Right lobe of liver (tissue), 6 donors: ENCODE data around the gene TOR4A. TPM values are rescaled to one million over a fixed set of nuclear protein-coding genes. Genes with fewer than 3 reads are reported as not detected.

Source experiments
- ATAC-seq, 4 donors: fragments of 200-7000 bp; cut with Tn5 transposase; one replicate each; pipeline ENCODE4 v1.9.1; 2020; ENCODE audit warnings: mild to moderate bottlenecking in 4 of 4, moderate library complexity in 4 of 4
- DNase-seq, 3 donors: peaks; one replicate each; pipeline ENCODE4 v3.0.0-alpha.2; 2020
- H3K27ac ChIP-seq, 3 donors: fragments of 200-600 bp; one replicate each; pipeline ENCODE4 v1.8.0; 2022
- H3K27me3 ChIP-seq, 2 donors: fragments of 200-600 bp; one replicate each; pipeline ENCODE4 v1.8.0; 2022
- H3K36me3 ChIP-seq, 4 donors: fragments of 200-600 bp; sonication (generic) in 1 of 4; one replicate each; pipeline versions ENCODE4 v1.5.1 to v1.8.0; 2017 to 2022; ENCODE audit warnings: control low read depth in 1 of 4
- H3K4me1 ChIP-seq, 4 donors: fragments of 200-600 bp; sonication (generic) in 1 of 4; one replicate each; pipeline versions ENCODE4 v1.5.1 to v1.8.0; 2017 to 2022; ENCODE audit warnings: control low read depth in 1 of 4
- H3K4me3 ChIP-seq, 3 donors: fragments of 200-600 bp; one replicate each; pipeline ENCODE4 v1.8.0; 2022
- H3K9me3 ChIP-seq, 4 donors: fragments of 200-600 bp; sonication (generic) in 1 of 4; one replicate each; pipeline versions ENCODE4 v1.5.1 to v1.8.0; 2017 to 2022; ENCODE audit warnings: control low read depth in 1 of 4
- POLR2A ChIP-seq: fragments of 450-650 bp; IDR thresholded peaks from one replicate; pipeline ENCODE4 v1.6.1; 2017; ENCODE audit warnings: antibody characterized with exemption, mild to moderate bottlenecking
- WGBS: methylation state at CpG from one replicate; pipeline ENCODE4 v1.1.6; 2018; ENCODE audit warnings: low coverage, low lambda C conversion rate; ENCODE audit not compliant: insufficient coverage; ENCODE audit errors: missing lambda C conversion rate; 5-methylcytosine and 5-hydroxymethylcytosine counted together
- intact Hi-C, 2 donors: fragments of 100-400 bp; cut with DNase I; formaldehyde crosslinking; loops; one replicate each; pipeline versions ENCODE4 v1.11.2 to v1.14.1; 2022
- total RNA-seq, 6 experiments: library from RNA; depleted of rRNA in 2 of 6; stranded (reverse); fragments of >200 nt in 2 of 6; fragmentation: NEBNext Ultra II Directional in 3 of 6; extraction: Animal tissue kit (Norgen Biotek cat#: 25700) in 3 of 6; gene quantifications; one replicate each; pipeline versions ENCODE4 v1.1.0 to v1.2.4, GENCODE V29; 2016 to 2023
- TF ChIP-seq, protein P1 (sequence below), 4 donors: fragments of 200-600 bp in 3 of 4; fragments of 450-650 bp in 1 of 4; IDR thresholded peaks; one replicate each; pipeline versions ENCODE4 v1.5.1 to v1.8.0; 2016 to 2022; ENCODE audit warnings: antibody characterized with exemption in 4 of 4, mild to moderate bottlenecking in 2 of 4
- donor health status: DM: no; HTN: yes; CAD: no.
- donor health status: DM: no; HTN: no; CAD: no.
- donor health status: DM: no; HTN: no; CAD: no.
- donor health status: DM: no; HTN: yes; CAD: no.
- donor health status: DM: no; HTN: yes; CAD: no.

TOR4A gene
- total RNA-seq, 6 experiments from 2014 or later: 2.2 to 4.9 (median 3.7) TPM

DNA sequence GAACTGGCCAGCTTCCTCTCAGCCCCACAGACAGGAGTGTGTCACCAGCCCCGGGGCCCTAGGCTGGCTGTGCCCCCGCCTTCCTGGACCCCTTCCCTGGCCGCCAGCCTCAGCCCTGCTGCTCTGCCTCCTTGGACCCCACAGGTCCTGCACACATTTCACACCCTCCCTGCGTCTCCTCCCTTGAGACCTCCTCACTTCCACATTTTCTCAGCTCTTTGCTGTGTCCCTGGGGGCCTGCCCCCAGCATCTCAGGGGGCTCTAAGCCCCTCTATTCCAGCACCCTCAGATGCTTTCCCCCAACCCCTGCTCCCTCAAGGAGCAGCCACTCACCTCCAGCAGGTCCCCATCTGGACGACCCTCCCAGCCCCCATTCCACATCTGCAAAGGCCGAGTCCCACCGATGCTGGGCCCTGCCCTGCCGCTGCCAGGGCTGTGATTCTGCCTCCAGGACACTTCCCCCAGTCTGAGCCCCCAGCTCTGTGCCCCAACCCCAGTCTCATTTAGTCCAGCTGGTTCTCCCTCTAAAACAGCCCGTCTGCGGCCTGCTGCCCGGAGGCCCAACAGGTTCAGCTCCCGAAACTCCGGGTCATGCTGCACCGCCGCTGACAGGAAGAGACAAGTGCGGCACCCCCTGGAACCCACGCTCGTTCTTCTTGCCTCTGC lies 42.6 kb upstream of the TOR4A start:
- H3K36me3 ChIP-seq: no peaks in the 10 kb centered on the region
- H3K9me3 ChIP-seq: no peaks in the 10 kb centered on the region
- no peaks in the 10 kb centered on the region for H3K27me3 ChIP-seq
- H3K4me3 ChIP-seq: no peak overlapping the region
- ATAC-seq (no peak), DNase-seq (no peak)
- WGBS: 64% methylated on average over 9 of the region's 18 CpGs
- H3K27ac ChIP-seq: no peak overlapping the region
- TF ChIP-seq, protein P1, sequence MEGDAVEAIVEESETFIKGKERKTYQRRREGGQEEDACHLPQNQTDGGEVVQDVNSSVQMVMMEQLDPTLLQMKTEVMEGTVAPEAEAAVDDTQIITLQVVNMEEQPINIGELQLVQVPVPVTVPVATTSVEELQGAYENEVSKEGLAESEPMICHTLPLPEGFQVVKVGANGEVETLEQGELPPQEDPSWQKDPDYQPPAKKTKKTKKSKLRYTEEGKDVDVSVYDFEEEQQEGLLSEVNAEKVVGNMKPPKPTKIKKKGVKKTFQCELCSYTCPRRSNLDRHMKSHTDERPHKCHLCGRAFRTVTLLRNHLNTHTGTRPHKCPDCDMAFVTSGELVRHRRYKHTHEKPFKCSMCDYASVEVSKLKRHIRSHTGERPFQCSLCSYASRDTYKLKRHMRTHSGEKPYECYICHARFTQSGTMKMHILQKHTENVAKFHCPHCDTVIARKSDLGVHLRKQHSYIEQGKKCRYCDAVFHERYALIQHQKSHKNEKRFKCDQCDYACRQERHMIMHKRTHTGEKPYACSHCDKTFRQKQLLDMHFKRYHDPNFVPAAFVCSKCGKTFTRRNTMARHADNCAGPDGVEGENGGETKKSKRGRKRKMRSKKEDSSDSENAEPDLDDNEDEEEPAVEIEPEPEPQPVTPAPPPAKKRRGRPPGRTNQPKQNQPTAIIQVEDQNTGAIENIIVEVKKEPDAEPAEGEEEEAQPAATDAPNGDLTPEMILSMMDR (IDR thresholded peaks at IDR 0.05): no peak
- TF ChIP-seq POLR2A: no peak
- intact Hi-C loops: loop anchor here (5.0 to 10.0 kb wide), 4 partner anchors 50 to 118 kb away; partner anchors contain the start of genes ANAPC2 (in 1 of the 2) and SSNA1 (in 1 of the 2)
- H3K4me1 ChIP-seq: peaks cover 0 to 7% (median 0%) of the 10 kb centered on the region in 4 donors

DNA sequence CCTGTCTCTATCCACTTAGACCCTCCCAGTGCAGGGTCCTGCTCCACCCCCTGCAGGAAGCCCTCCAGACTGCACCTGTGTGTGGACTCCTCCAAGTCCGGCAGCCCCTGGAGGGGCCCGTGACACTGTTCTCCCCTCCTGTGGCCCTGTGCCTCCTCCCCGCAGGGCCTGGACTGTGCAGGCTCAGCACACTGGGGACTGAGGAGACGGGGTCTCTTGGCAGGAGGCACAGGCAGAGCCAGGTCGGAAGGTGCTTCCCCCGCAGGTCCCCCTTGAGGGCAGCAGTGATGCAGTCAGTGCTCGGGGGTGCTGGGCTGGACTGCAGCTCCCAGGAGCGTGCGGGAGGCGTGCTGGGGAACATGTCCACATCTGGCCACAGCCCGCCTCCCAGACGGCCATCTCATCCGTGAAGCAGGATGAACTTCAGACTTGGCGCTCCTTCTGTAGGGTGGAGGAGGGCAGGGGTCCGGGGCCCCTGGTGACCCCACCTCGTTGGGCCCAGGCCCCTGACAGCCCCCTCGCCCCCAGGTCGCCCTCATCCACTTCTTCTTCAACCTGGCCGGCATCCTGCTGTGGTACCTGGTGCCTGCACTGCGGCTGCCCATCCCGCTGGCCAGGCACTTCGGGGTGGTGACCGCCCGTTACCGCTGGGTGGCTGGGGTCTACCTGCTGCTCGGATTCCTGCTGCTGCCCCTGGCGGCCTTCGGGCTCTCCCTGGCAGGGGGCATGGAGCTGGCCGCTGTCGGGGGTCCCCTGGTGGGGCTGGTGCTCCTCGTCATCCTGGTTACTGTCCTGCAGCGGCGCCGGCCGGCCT lies 41.9 kb upstream of the TOR4A start:
- Histone ChIP-seq H3K27me3 (no peaks in the 10 kb centered on the region), H3K4me1 (peaks cover 0 to 8% (median 0%) of the 10 kb centered on the region in 4 donors)

GRCh38 chr9:137236238-137236935 lies 41.1 kb upstream of the TOR4A start:
- Histone ChIP-seq H3K9me3 (no peaks in the 10 kb centered on the region), H3K4me1 (peaks cover 0 to 8% (median 0%) of the 10 kb centered on the region in 4 donors), H3K4me3 (no peak overlapping the region), H3K27me3 (no peaks in the 10 kb centered on the region), H3K27ac (no peak overlapping the region), H3K36me3 (no peaks in the 10 kb centered on the region)
- ATAC-seq (peak; percentile 61 to 65 (median 64)), DNase-seq (peak; percentile 87 to 88 (median 88))
- intact Hi-C loops: loop anchor here in 1 of 2 donors (10.0 kb wide), 1 partner anchor 52 kb away; the partner anchor contains the start of genes ANAPC2 and SSNA1
- TF ChIP-seq, protein P1 (IDR thresholded peaks at IDR 0.05): peak; percentile 91 to 99 (median 97)
- no peak for TF ChIP-seq POLR2A
- WGBS: 0% methylated on average over 12 of the region's 31 CpGs

More for the DNA sequence above, 41.9 kb upstream of the TOR4A start:
- no peaks in the 10 kb centered on the region for H3K36me3 ChIP-seq
- no peak overlapping the region for H3K27ac ChIP-seq
- H3K4me3 ChIP-seq: no peak overlapping the region
- 43% methylated on average over 2 of the region's 35 CpGs for whole genome bisulfite sequencing
- no peak for DNase-seq
- H3K9me3 ChIP-seq: no peaks in the 10 kb centered on the region
- no peak for ATAC-seq
- intact Hi-C loops: loop anchor here in 1 of 2 donors (10.0 kb wide), 1 partner anchor 51 kb away; the partner anchor contains the start of genes ANAPC2 and SSNA1
- TF ChIP-seq POLR2A: no peak
- TF ChIP-seq, protein P1 (IDR thresholded peaks at IDR 0.05): no peak

- no peaks in the 10 kb centered on the region for H3K27me3 ChIP-seq
- no peak overlapping the region for H3K4me3 ChIP-seq
- H3K4me1 ChIP-seq: peaks cover 0 to 9% (median 0%) of the 10 kb centered on the region in 4 donors
- peaks cover 0 to under 1% (median 0%) of the 10 kb centered on the region in 4 donors for H3K36me3 ChIP-seq
- intact Hi-C loops: loop anchor here in 1 of 2 donors (10.0 kb wide), 1 partner anchor 52 kb away; the partner anchor contains the start of genes ANAPC2 and SSNA1
- DNase-seq (no peak), ATAC-seq (no peak)
- 0% methylated on average over 2 of the region's 11 CpGs for WGBS
- H3K9me3 ChIP-seq: no peaks in the 10 kb centered on the region
- no peak overlapping the region for H3K27ac ChIP-seq
- TF ChIP-seq, protein P1 (IDR thresholded peaks at IDR 0.05): no peak
- no peak for TF ChIP-seq POLR2A
These were observed 40.5 kb upstream of the TOR4A start for GRCh38 chr9:137236936-137237421.
